A549 (cell line): Measurements from ENCODE around the gene LMTK3. TPM values are rescaled to one million over a fixed set of nuclear protein-coding genes. Genes with fewer than 3 reads are reported as not detected.

Experiments used
- ATAC-seq, 2 experiments: fragments of 200-7000 bp in 1 of 2; fragments of >200 bp in 1 of 2; cut with Nextera tagmentation in 1 of 2; cut with Tn5 transposase in 1 of 2; 3 replicates each; pipeline versions ENCODE4 v1.8.0 to v1.9.1; 2018 to 2020; ENCODE audit warnings: mild to moderate bottlenecking in 1 of 2, moderate library complexity in 1 of 2
- CTCF ChIA-PET: fragments of 300-600 bp; sonication (Branson Sonifier 250); formaldehyde crosslinking; extraction: SDS; loops from one replicate; lab custom pipeline; 2021; ENCODE audit warnings: antibody characterized with exemption, inconsistent platforms; lab: Yijun Ruan, JAX
- POLR2A ChIA-PET: fragments of 350-600 bp; formaldehyde crosslinking; extraction: SDS; loops from one replicate; lab custom pipeline; 2021; ENCODE audit warnings: antibody characterized with exemption, inconsistent platforms; lab: Yijun Ruan, JAX
- DNase-seq, 2 experiments: peaks; one replicate each; pipeline versions ENCODE4 v3.0.0 to v3.0.0-alpha.2; 2011 to 2016; ENCODE audit warnings: low read depth in 1 of 2, low spot score in 1 of 2
- FAIRE-seq: peaks from 2 replicates; lab custom pipeline; 2011; peaks lifted over from hg19 to GRCh38; lab: Jason Lieb, UNC
- H3K27ac ChIP-seq, 2 experiments: fragments of >200 bp; sonication (Bioruptor Twin); formaldehyde crosslinking; 3 replicates each; pipeline ENCODE4 v1.5.1; 2016 to 2017
- H3K4me1 ChIP-seq: fragments of >200 bp; sonication (Bioruptor Twin); formaldehyde crosslinking; 3 replicates; pipeline ENCODE4 v1.6.1; 2016
- H3K4me2 ChIP-seq: fragments of >200 bp; sonication (Bioruptor Twin); formaldehyde crosslinking; 3 replicates; pipeline ENCODE4 v1.6.1; 2016
- H3K4me3 ChIP-seq: fragments of >200 bp; sonication (Bioruptor Twin); formaldehyde crosslinking; 3 replicates; pipeline ENCODE4 v1.5.1; 2016
- H3K9me3 ChIP-seq: fragments of >200 bp; sonication (Bioruptor Twin); formaldehyde crosslinking; 3 replicates; pipeline ENCODE4 v1.6.1; 2016
- CHD4 ChIP-seq: fragments of 200-600 bp; sonication (generic); IDR thresholded peaks from 2 replicates; pipeline ENCODE4 v1.6.1; 2016; ENCODE audit warnings: antibody characterized with exemption, mild to moderate bottlenecking, borderline replicate concordance
- ESRRA ChIP-seq: fragments of 150-350 bp; IDR thresholded peaks from 2 replicates; pipeline ENCODE4 v1.6.1; 2014; ENCODE audit warnings: mild to moderate bottlenecking, low read length, borderline replicate concordance
- FOSL2 ChIP-seq, 2 experiments: fragments of 450-650 bp in 1 of 2; fragments of >200 bp in 1 of 2; sonication (Bioruptor Twin) in 1 of 2; formaldehyde crosslinking; IDR thresholded peaks; 2 replicates each; pipeline versions ENCODE4 v1.5.0 to v1.6.1; 2016 to 2020; ENCODE audit warnings: mild to moderate bottlenecking in 1 of 2, moderate library complexity in 1 of 2
- GATA3 ChIP-seq: IDR thresholded peaks from 2 replicates; pipeline ENCODE4 v1.6.1; 2012; ENCODE audit warnings: borderline replicate concordance
- HEYL ChIP-seq: fragments of 250-450 bp; sonication (Bioruptor Pico); IDR thresholded peaks from 2 replicates; pipeline ENCODE4 v1.8.0; 2021; ENCODE audit warnings: mild to moderate bottlenecking, moderate library complexity
- HOXA7 ChIP-seq: fragments of 250-450 bp; sonication (Bioruptor Pico); IDR thresholded peaks from 2 replicates; pipeline ENCODE4 v1.5.0; 2020; ENCODE audit warnings: mild to moderate bottlenecking, moderate library complexity
- HOXB13 ChIP-seq: fragments of 250-450 bp; sonication (Bioruptor Pico); IDR thresholded peaks from 2 replicates; pipeline ENCODE4 v1.5.0; 2020; ENCODE audit warnings: low read depth, mild to moderate bottlenecking, moderate library complexity
- JUN ChIP-seq, 2 experiments: fragments of >200 bp; sonication (Bioruptor Twin); formaldehyde crosslinking; IDR thresholded peaks; 2 replicates in 1 of 2; 3 replicates in 1 of 2; pipeline ENCODE4 v1.6.1; 2016 to 2017
- JUNB ChIP-seq: fragments of >200 bp; sonication (Bioruptor Twin); formaldehyde crosslinking; IDR thresholded peaks from 2 replicates; pipeline ENCODE4 v1.6.1; 2016
- KDM1A ChIP-seq: fragments of 200-600 bp; sonication (generic); IDR thresholded peaks from 2 replicates; pipeline ENCODE4 v1.6.1; 2016; ENCODE audit warnings: low read depth, mild to moderate bottlenecking
- MAX ChIP-seq: IDR thresholded peaks from 2 replicates; pipeline ENCODE4 v1.6.1; 2012
- PBX3 ChIP-seq: IDR thresholded peaks from 2 replicates; pipeline ENCODE4 v1.6.1; 2012
- PHF8 ChIP-seq: fragments of 200-600 bp; sonication (generic); IDR thresholded peaks from 2 replicates; pipeline ENCODE4 v1.6.1; 2016; ENCODE audit warnings: low read depth, mild to moderate bottlenecking, antibody characterized with exemption, moderate library complexity, borderline replicate concordance
- POLR2AphosphoS2 ChIP-seq: conservative IDR thresholded peaks from 2 replicates; pipeline ENCODE4 v1.6.1; 2012; ENCODE audit warnings: low read length, improper control_type of control experiment, inconsistent platforms
- RAD21 ChIP-seq, 2 experiments: fragments of >200 bp in 1 of 2; sonication (Bioruptor Twin) in 1 of 2; formaldehyde crosslinking in 1 of 2; IDR thresholded peaks in 1 of 2; conservative IDR thresholded peaks in 1 of 2; 2 replicates in 1 of 2; 3 replicates in 1 of 2; pipeline ENCODE4 v1.6.1; 2012 to 2018; ENCODE audit warnings: inconsistent platforms in 1 of 2
- REST ChIP-seq: fragments of 200-600 bp; sonication (generic); IDR thresholded peaks from 2 replicates; pipeline ENCODE4 v1.6.1; 2016; ENCODE audit warnings: antibody characterized with exemption, mild to moderate bottlenecking, moderate library complexity
- SMC3 ChIP-seq: fragments of >200 bp; sonication (Bioruptor Twin); formaldehyde crosslinking; IDR thresholded peaks from 3 replicates; pipeline ENCODE4 v1.6.1; 2018; ENCODE audit warnings: inconsistent platforms
- ZFP36 ChIP-seq: fragments of 450-650 bp; IDR thresholded peaks from 2 replicates; pipeline ENCODE4 v1.6.1; 2014; ENCODE audit warnings: borderline replicate concordance; ENCODE audit not compliant: partially characterized antibody
- ZNF302 ChIP-seq: fragments of 250-450 bp; sonication (Bioruptor Pico); IDR thresholded peaks from 2 replicates; pipeline ENCODE4 v1.9.0; 2021; ENCODE audit warnings: inconsistent platforms, mild to moderate bottlenecking, moderate library complexity
- WGBS: methylation state at CpG from one replicate; pipeline ENCODE4 v1.1.6; 2017; ENCODE audit errors: missing lambda C conversion rate; 5-methylcytosine and 5-hydroxymethylcytosine counted together
- polyA plus RNA-seq, 4 experiments: library from polyadenylated mRNA; depleted of rRNA in 3 of 4; stranded (reverse); fragments of >200 nt; fragmentation: RNase III in 1 of 4; extraction: RNeasy Plus Mini Kit Qiagen cat#74134 plus additional on column Dnase treatment in 1 of 4; gene quantifications; 2 replicates in 3 of 4; 3 replicates in 1 of 4; pipeline ENCODE4 v1.2.3, GENCODE V29; 2011 to 2017
- TF ChIP-seq, protein P1 (sequence below): IDR thresholded peaks from 2 replicates; pipeline ENCODE4 v1.6.1; 2012; ENCODE audit warnings: low read depth, borderline replicate concordance
- TF ChIP-seq, protein P2 (sequence below): fragments of 250-450 bp; sonication (Bioruptor Pico); IDR thresholded peaks from 2 replicates; pipeline ENCODE4 v1.5.0; 2020; ENCODE audit warnings: low read depth, mild to moderate bottlenecking, moderate library complexity

The LMTK3 gene
- polyA plus RNA-seq, 2 of the 4 experiments (the other 2 are of a cell fraction) = 0.62 to 6.1 TPM

- FAIRE-seq (peak; percentile 56), DNase-seq (no peak), ATAC-seq (peak in 1 of 2 experiments; percentile 1; a peak in 1 of 6 replicates)
- Histone ChIP-seq H3K4me1 (peaks cover 60% of the 10 kb centered on the region), H3K4me2 (peak overlapping the region; percentile 75), H3K9me3 (no peaks in the 10 kb centered on the region), H3K27ac (peak overlapping the region; percentile 97 to 100), H3K4me3 (peak overlapping the region; percentile 38)
- 69% methylated on average over 17 of the region's 19 CpGs for WGBS
- CTCF ChIA-PET = interaction anchor here (0.6 to 14.9 kb wide), 14 partner anchors 11 to 64 kb away, joined by 3 to 100 read pairs (median 4); no protein-coding TSS in a partner anchor
- peak; percentile 3; the same call in 1 of the 2 replicates for TF ChIP-seq CHD4
- peak; percentile 38; the same call in 1 of the 2 replicates for TF ChIP-seq FOSL2 (IDR thresholded peaks at IDR 0.05)
- TF ChIP-seq FOSL2 (CRISPR knock-in tag; IDR thresholded peaks at IDR 0.05) = peak; percentile 54
- TF ChIP-seq REST = no peak
- 0 out of 2 replicates have a peak, but pooled peaks have one; percentile 12 for TF ChIP-seq GATA3
- TF ChIP-seq ZNF302 (CRISPR knock-in tag) = no peak
- no peak for TF ChIP-seq PHF8
- TF ChIP-seq KDM1A = peak; percentile 21; the same call in 1 of the 2 replicates
- no peak for TF ChIP-seq POLR2AphosphoS2
- TF ChIP-seq, protein P1, sequence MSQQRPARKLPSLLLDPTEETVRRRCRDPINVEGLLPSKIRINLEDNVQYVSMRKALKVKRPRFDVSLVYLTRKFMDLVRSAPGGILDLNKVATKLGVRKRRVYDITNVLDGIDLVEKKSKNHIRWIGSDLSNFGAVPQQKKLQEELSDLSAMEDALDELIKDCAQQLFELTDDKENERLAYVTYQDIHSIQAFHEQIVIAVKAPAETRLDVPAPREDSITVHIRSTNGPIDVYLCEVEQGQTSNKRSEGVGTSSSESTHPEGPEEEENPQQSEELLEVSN = no peak
- no peak for TF ChIP-seq MAX
- TF ChIP-seq JUNB = 0 out of 2 replicates have a peak, but pooled peaks have one; percentile 13
- TF ChIP-seq ZFP36 = peak; percentile 92
- POLR2A ChIA-PET = interaction anchor here (0.6 to 3.2 kb wide), 9 partner anchors 13 to 63 kb away, joined by 3 to 45 read pairs (median 5); no protein-coding TSS in a partner anchor
These were observed 41.0 kb upstream of the LMTK3 start for GRCh38 chr19:48552406-48553322.

- DNase-seq = peak; percentile 72 to 78
- H3K4me2 ChIP-seq = peak within 1 kb of the TSS; percentile 75
- CTCF ChIA-PET = interaction anchor here (1.0 to 14.9 kb wide), 9 partner anchors 10 to 63 kb away, joined by 3 to 100 read pairs (median 6); no protein-coding TSS in a partner anchor
- 36% methylated on average over 32 of the region's 36 CpGs for WGBS
- no peak for FAIRE-seq
- H3K4me3 ChIP-seq = peak within 1 kb of the TSS; percentile 38
- ATAC-seq = peak; percentile 35 to 56
- POLR2A ChIA-PET = interaction anchor here (3.2 kb wide), 1 partner anchor 17 kb away, joined by 45 read pairs; no protein-coding TSS in a partner anchor
- TF ChIP-seq RAD21 (conservative IDR thresholded peaks at IDR 0.05 in 1 of 2, IDR thresholded peaks at IDR 0.05 in 1 of 2) (0 out of 5 replicates have a peak, but pooled peaks of 1 of the 2 experiments have one; percentile 30), HOXA7 (CRISPR knock-in tag) (no peak), ESRRA (no peak), GATA3 (peak; percentile 51; the same call in 1 of the 2 replicates), PBX3 (0 out of 2 replicates have a peak, but pooled peaks have one; percentile 18), CHD4 (no peak), JUN (IDR thresholded peaks at IDR 0.05) (peak in 1 of 2 experiments; percentile 43; a peak in 1 of 5 replicates), FOSL2 (IDR thresholded peaks at IDR 0.05) (no peak), FOSL2 (CRISPR knock-in tag; IDR thresholded peaks at IDR 0.05) (peak; percentile 8; the same call in 1 of the 2 replicates), SMC3 (peak; percentile 33), HEYL (CRISPR knock-in tag) (no peak), HOXB13 (CRISPR knock-in tag) (peak; percentile 71; the same call in 1 of the 2 replicates)
- TF ChIP-seq, protein P2, sequence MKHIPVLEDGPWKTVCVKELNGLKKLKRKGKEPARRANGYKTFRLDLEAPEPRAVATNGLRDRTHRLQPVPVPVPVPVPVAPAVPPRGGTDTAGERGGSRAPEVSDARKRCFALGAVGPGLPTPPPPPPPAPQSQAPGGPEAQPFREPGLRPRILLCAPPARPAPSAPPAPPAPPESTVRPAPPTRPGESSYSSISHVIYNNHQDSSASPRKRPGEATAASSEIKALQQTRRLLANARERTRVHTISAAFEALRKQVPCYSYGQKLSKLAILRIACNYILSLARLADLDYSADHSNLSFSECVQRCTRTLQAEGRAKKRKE = no peak
- no peaks in the 10 kb centered on the region for H3K9me3 ChIP-seq
- peak within 1 kb of the TSS; percentile 97 to 100 for H3K27ac ChIP-seq
- peaks cover 51% of the 10 kb centered on the region for H3K4me1 ChIP-seq
These were observed 40.0 kb upstream of the LMTK3 start, which contains the start of gene SULT2B1 for GRCh38 chr19:48551437-48552302. SULT2B1 (plus strand) TSS chr19:48552172; CDS start chr19:48552253, 81 bp downstream.
